GM19328 (cell line): ENCODE results near the gene SERF1B.
"Not testable (repeated sequence)": the region's sequence is repeated elsewhere in the genome, so short reads cannot be mapped to it uniquely, and the experiment has no call there.

ENCODE experiments used
- ATAC-seq: cut with Tn5 transposase; IDR thresholded peaks from one replicate; pipeline ENCODE4 v1.9.1; 2021; ENCODE audit warnings: mild to moderate bottlenecking, moderate library complexity; ENCODE audit not compliant: unreplicated experiment

The SERF1B gene

DNA sequence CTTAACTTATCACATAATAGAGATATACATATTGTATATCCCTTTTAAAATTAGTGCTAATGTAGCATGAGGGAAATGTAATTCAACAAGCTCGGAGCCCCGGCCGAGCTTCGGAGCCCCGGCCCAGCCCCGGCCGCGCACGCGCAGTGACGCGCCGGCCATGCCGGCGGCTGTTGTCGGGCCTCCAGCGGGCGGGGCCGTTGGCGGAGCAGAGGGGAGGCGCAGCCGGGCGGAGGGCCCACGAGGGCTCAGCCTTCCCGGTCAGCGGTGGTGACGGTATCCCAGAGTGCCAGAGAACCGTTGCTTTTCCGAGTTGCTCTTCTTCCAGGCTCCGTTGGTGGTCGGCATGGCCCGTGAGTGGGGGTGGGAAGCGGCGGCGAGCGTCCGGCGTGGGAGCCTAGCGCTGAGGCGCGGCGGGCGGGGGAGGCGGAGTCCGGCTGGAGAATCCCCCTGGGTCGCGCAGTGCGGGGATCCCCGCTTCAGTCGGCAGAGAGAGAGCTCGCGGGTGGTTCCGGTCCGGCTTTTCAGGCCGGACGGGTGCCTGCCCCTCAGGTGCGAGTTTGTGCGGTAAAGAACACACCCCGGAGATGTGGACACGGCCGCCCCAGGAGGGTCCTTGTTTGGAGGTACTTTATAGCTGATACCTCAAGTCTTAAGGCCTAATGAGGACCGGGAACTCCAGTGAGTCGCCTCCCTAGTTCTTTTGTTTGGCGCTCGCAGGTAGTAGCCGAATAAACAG lies at the start of gene SERF1B:
Gene SERF1B, plus strand, starts transcription at position 146 of the 739 bp plus-strand sequence. Its CDS starts 201 bp downstream, at position 347.
- ATAC-seq = peak; percentile 93

DNA sequence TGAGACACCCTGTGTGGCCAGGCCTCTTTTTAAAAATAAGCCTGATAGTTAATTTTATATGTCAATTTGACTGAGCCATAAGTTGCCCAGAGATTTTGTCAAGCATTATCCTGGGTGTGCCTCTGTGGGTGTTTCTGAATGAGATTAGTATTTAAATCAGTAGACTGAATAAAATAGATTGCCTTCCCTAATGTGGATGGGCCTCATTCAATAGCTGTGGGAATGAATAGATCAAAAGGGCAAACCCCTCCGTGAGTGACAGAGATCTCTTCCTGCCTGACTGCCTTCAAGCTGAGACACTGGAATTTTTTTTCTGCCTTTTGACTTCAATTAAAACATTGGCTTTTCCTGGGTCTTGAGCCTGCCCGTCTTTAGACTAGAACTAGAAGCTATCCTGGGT lies 33.3 kb upstream of the SERF1B start:
- not testable (repeated sequence) for ATAC-seq

DNA sequence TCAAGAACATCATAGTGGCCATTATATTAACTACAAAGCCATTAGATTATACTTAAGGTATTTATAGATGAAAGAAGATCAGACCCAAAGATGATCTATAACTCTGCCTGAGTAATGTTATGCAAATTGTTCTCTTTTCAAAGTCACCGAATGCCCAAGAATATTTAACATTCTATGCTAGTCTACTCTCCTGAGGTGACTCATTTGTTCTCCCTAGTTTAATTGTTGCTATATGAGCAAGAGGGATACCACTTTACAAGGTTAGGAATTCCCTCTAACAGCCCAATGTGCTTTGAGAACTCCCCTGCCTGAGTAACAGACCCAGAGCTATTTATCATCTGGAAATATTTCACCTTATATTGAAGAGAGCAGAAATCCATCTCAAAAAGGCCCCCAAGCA lies 29.5 kb upstream of the SERF1B start:
- not testable (repeated sequence) for ATAC-seq

DNA sequence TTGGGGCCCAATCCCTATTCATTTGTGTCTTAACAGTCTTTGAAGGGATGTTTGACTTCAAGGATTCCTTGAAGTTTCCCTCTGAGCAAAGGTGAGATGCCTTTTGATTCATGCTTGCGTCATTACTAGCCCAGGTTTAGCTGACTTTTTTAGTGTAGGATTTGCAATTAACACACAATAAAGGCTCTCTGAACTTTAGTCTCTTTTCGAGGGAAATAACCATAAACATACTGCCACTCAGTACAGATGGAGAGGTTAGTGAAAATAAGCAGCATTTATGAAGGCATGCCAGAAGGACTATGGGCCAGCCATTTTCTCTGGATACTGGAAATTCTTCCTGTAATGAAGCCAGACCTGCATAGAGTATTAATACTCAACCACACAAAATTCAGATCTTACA lies 4.4 kb upstream of the SERF1B start:
- ATAC-seq = not testable (repeated sequence)

DNA sequence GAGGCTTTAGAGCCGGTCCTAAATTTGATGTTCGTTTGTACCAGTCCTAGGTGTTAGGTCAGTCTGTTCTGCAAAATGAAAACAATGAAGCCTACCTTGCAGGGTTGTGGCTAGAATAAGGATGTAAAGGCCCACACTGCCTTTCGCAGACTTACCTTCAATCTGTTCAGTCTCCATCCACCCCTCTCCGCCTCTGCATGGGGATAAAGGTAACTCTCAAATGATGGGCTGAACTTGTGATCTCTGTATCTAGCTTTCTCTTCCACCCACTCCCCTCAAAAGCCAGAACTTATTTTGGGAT lies 744 bp downstream of the SERF1B start:
- ATAC-seq = peak; percentile 29

DNA sequence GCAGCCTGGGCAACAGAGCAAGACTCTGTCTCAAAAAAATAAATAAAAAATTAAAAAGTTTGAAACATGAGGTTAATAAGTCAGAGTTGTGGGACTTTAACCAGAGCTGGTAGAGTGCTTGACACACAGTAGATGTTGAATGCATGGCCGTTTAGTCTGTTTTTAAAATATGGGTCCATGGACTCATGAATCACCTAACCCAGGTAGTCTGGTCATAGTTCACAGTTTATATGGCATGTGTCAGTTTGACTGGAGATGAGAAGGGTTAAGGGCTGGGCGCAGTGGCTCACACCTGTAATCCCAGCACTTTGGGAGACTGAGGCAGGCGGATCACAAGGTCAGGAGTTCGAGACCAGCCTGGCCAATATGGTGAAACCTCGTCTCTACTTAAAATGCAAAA lies 6.2 kb downstream of the SERF1B start:
- not testable (repeated sequence) for ATAC-seq

DNA sequence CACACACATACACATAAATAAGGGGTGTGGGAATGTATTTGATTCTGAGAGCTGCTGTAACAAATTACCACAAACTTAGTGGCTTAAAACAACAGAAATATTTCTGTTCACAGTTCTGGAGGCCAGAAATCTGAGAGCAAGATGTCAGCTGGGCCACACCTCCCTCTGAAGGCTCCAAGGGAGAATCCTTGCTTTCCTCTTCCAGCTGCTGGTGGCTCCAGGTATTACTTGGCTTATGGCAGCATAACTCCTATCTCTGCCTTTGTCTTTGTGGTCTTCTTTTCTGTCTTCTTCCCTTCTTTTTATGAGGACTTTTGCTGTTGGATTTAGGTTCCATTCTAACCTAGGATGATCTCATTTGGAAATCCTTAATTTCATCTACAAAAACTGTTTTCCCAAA lies 16.4 kb downstream of the SERF1B start:
- not testable (repeated sequence) for ATAC-seq

DNA sequence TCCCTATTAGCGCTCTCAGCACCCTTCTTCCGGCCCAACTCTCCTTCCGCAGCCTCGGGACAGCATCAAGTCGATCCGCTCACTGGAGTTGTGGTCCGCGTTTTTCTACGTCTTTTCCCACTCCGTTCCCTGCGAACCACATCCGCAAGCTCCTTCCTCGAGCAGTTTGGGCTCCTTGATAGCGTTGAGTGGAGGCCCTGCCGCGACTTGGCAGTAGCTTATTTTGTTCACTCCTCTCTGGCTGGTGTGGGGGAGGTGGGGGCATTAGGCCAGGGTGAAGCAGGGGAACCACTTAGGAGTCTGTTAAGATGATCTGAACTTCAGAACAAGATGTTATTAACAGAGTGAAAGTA lies 24.7 kb downstream of the SERF1B start:
- ATAC-seq = not testable (repeated sequence)

DNA sequence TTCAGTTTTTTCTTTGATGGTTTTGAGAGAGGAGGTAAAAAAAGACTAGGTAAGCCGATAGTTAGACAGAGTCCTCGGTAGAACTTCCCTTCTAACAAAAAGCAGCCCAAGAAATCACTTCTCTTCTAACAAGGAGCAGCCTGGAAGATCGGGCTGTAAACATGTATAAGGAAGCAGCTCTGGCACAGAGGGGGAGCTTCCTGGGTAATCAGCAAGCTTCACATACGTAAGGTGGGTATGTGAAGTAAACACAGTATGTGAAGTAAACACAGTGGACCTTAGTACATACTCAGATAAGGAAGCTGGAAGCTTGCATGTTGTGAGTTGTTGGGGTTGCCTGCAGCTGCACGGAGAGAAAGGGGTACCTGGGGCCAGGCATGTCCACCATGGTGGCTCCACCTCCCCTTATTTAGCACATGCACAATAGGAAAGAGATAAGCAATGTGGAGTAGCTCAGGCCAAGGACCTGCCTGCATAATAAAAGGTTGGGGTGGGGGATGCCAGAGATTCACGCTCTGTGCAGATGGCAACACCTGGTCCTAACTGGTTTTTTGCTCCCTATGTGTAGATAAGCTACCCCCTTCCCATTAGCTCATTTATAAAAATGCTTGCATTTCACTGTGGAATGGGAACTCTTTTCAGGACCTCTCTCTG lies 31.4 kb downstream of the SERF1B start:
- not testable (repeated sequence) for ATAC-seq

DNA sequence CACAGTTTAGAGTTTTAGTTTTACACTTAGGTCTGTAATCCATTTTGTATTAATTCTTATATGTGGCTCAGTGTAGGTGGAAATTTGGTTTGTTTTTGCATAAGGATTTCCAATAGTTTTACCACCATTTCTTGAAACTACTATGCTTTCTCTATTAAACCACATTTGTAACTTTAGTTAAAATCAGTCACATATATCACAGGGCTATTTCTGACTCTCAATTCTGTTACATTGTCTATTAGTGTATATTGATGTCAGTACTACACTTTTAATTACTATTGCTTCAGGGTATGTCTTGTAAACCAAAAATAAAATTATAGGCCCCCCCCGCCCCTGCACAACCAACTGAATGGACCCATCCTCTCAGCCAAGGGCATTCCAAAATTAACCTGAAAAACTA lies 32.1 kb downstream of the SERF1B start:
- not testable (repeated sequence) for ATAC-seq

DNA sequence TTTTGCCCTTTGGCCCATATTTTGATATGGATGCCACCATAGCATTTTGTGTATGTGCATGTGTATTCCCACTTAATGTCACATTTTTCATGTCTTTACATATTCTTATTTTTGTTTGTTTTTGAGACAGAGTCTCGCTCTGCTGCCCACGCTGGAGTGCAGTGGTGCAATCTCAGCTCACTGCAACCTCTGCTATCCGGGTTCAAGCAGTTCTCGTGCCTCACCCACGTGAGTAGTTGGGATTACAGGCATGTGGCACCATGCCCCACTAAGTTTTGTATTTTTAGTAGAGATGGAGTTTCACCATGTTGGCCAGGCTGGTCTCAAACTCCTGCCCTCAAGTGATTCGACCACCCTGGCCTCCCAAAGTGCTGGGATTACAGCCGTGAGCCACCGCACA lies 52.6 kb downstream of the SERF1B start:
- not testable (repeated sequence) for ATAC-seq

DNA sequence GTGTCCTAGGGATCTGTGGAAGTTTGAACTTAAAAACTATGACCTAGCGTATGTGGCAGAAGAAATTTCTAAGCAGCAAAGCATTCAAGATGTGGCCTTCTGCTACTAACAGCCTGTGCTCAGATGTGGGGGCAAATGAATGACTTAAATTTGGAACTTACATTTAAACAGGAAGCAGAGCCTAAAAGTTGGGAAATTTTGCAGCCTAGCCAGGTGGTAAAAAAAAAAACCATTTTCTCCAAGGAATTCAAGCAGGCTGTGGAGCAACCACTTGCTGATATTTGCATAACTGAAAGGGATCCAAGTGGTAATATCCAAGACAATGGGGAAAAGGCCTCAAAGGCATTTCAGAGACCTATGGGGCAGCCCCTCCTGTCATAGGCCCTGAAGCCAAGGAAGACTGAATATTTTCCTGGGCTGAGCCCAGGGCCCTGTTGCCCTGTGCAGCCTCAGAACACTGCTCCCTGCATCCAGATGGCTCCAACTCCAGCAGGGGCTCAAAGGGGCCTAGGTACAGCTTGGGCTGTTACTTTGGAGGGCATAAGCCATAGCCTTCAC lies 63.9 kb downstream of the SERF1B start:
- not testable (repeated sequence) for ATAC-seq

DNA sequence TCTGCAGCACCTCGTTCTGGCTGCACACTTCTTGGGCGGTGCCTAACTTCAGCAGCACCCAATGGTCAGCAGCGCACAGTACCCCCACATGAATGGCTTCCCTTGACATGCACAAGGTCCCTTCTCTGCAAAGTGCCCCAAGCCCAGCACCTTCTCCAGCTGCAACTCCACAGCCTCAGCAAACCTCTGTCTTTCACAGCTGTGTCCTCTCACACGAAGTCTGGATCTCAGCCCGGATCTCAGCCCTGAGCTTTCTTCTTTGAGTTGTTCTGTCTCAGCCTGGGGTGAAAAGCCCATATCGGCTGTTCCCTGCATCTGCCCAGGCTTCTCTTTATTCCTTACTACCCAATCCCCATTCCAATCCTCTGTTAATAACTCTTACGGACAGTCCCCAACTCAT lies 66.7 kb downstream of the SERF1B start:
- ATAC-seq = not testable (repeated sequence)
